Activated CD4-positive, alpha-beta memory T cell treated with anti-CD3 and anti-CD28 coated beads, Interleukin-2, amount 10 ng/mL, durations not matched to agents 7 days and 5 days (primary cell): ENCODE measurements around the gene TSHZ3. TPM values are rescaled to one million over a fixed set of nuclear protein-coding genes. Genes with fewer than 3 reads are reported as not detected.

Experiments
- CTCF ChIA-PET: fragments of 350-600 bp; sonication (Branson Sonifier 250); formaldehyde crosslinking; loops from one replicate; lab custom pipeline; 2021; ENCODE audit warnings: antibody characterized with exemption, inconsistent platforms; lab: Charles Lee
- POLR2A ChIA-PET: fragments of 350-600 bp; sonication (Branson Sonifier 250); formaldehyde crosslinking; loops from one replicate; lab custom pipeline; 2021; ENCODE audit warnings: antibody characterized with exemption; lab: Charles Lee
- DNase-seq: peaks from one replicate; pipeline ENCODE4 v3.0.0-alpha.2; 2020
- H3K27ac Mint-ChIP-seq: one replicate; pipeline ENCODE4 v1.8.0; 2021; ENCODE audit warnings: mild to moderate bottlenecking, mixed read lengths
- H3K27me3 Mint-ChIP-seq: one replicate; pipeline ENCODE4 v1.8.0; 2021; ENCODE audit warnings: mixed read lengths
- H3K36me3 Mint-ChIP-seq: one replicate; pipeline ENCODE4 v1.8.0; 2021; ENCODE audit warnings: low read depth, mixed read lengths
- H3K4me1 Mint-ChIP-seq: one replicate; pipeline ENCODE4 v1.8.0; 2021; ENCODE audit warnings: mixed read lengths
- H3K4me3 Mint-ChIP-seq: one replicate; pipeline ENCODE4 v1.8.0; 2021; ENCODE audit warnings: mild to moderate bottlenecking, mixed read lengths
- H3K9me3 Mint-ChIP-seq: one replicate; pipeline ENCODE4 v1.8.0; 2021; ENCODE audit warnings: mixed read lengths
- total RNA-seq, 2 experiments: library from RNA; stranded (reverse); gene quantifications; one replicate each; pipeline ENCODE4 v1.2.3, GENCODE V29; 2021

The TSHZ3 gene
- total RNA-seq, 2 experiments from 2014 or later, result 3.0 to 4.2 TPM

- CTCF ChIA-PET, result no interaction called here
- POLR2A ChIA-PET, result no interaction called here
- Mint-ChIP-seq H3K9me3 (no peaks in the 10 kb centered on the region), H3K27ac (no peak overlapping the region), H3K27me3 (peaks cover 2% of the 10 kb centered on the region), H3K36me3 (no peaks in the 10 kb centered on the region), H3K4me1 (no peaks in the 10 kb centered on the region), H3K4me3 (no peak overlapping the region)
- no peak for DNase-seq
Measured at GRCh38 chr19:31313291-31314030, 35.8 kb downstream of the TSHZ3 start.

- Mint-ChIP-seq H3K9me3 (no peaks in the 10 kb centered on the region), H3K36me3 (no peaks in the 10 kb centered on the region), H3K27me3 (peaks cover 2% of the 10 kb centered on the region), H3K4me1 (no peaks in the 10 kb centered on the region), H3K27ac (no peak overlapping the region), H3K4me3 (no peak overlapping the region)
- CTCF ChIA-PET, result no interaction called here
- no peak for DNase-seq
- POLR2A ChIA-PET, result no interaction called here
Measured at GRCh38 chr19:31312677-31313244, 36.5 kb downstream of the TSHZ3 start.

DNA sequence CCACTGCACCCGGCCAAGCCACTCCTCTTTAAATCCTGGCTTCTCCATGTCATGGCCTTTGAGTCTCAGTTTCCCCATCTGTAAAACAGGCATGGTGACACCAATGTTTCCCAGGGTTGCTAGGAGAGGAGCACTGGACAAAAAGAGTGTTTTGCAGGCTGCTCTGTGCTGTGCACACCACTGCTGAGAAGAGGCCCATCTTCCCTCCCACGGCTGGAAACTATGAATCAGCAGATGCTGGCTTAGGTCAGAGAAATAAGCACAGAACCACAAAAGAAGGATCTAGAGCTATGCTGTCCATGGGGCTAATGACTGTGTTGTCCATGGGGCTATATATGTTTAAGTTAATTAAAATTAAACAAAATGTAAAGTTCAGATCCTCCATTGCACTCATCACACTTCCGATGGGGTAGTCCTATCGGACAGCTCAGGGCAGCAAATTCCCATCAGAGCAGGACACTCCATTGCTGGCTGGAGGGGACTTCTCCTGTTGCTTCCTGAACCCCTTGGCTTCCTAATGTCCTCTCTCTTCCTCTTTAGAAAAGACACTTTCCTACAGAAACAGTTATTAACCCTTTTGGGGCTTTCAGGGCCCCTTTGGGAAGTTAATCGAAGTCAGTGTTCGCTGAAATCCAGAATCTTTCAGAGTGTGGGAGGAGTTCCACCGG, 37.1 kb downstream of the TSHZ3 start:
- no peak overlapping the region for H3K27ac Mint-ChIP-seq
- peaks cover 2% of the 10 kb centered on the region for H3K27me3 Mint-ChIP-seq
- no peak for DNase-seq
- H3K4me1 Mint-ChIP-seq, result no peaks in the 10 kb centered on the region
- no peak overlapping the region for H3K4me3 Mint-ChIP-seq
- ChIA-PET CTCF (no interaction called here), POLR2A (no interaction called here)
- H3K9me3 Mint-ChIP-seq, result no peaks in the 10 kb centered on the region
- H3K36me3 Mint-ChIP-seq, result no peaks in the 10 kb centered on the region

DNA sequence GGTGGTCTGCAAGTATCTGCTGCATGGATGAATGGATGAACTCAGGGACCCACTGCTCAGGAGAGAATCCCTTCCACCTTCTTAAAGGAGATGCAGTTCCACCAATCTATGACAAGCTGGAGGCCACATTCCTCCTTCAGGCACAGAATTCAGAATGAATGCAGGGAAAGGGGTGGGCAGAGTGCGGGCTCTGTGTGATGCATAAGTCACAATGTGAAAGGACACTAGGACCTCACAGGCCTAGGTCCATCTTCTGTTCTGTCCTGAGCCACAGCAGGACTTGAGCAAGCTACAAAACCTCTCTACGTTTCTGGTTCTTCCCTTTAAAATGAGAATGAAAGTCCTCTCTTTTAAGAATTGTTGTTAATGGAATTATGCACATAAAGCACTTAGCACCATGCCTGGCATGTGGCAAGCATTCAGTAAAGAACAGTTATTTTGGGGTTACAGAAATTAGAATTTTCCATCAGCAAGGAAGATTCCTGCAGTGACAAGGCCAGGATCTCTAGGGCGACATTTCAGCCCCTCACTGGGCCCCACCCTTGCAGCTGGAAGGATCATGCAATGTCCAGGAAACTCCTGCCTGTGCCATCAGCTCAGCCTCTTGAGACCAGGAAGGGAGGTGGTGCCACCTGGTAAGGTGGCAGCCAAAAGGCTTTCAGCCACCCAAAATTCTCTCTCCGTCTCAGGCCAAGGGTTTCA, 38.7 kb downstream of the TSHZ3 start:
- Mint-ChIP-seq H3K27me3 (no peaks in the 10 kb centered on the region), H3K9me3 (no peaks in the 10 kb centered on the region), H3K36me3 (no peaks in the 10 kb centered on the region), H3K27ac (no peak overlapping the region), H3K4me1 (no peaks in the 10 kb centered on the region), H3K4me3 (no peak overlapping the region)
- ChIA-PET POLR2A (no interaction called here), CTCF (no interaction called here)
- no peak for DNase-seq

DNA sequence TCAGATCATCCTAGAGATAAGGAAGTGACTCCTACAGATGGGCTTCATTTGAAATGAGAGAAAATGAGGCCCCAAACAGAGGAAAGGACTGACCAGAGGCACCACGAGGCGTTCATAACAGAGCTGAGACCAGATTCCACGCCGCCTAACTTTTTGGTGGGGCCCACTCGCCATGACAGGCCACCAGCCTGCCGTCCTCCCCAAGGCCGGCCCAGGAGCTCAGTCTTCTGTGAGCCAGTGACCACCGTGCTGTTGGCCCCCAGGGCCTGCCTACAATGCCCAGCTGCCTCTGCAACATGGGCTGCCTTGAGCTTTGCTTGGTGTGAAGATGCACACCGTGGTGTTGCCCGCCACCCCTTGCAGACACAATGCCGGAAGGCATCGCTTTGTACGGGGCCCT, 40.5 kb downstream of the TSHZ3 start:
- ChIA-PET POLR2A (no interaction called here), CTCF (no interaction called here)
- no peak for DNase-seq
- Mint-ChIP-seq H3K27ac (no peak overlapping the region), H3K4me1 (no peaks in the 10 kb centered on the region), H3K4me3 (no peak overlapping the region), H3K9me3 (no peaks in the 10 kb centered on the region), H3K36me3 (no peaks in the 10 kb centered on the region), H3K27me3 (no peaks in the 10 kb centered on the region)

- Mint-ChIP-seq H3K4me3 (no peak overlapping the region), H3K9me3 (no peaks in the 10 kb centered on the region), H3K27me3 (no peaks in the 10 kb centered on the region), H3K27ac (no peak overlapping the region), H3K4me1 (no peaks in the 10 kb centered on the region), H3K36me3 (no peaks in the 10 kb centered on the region)
- POLR2A ChIA-PET, result no interaction called here
- no peak for DNase-seq
- CTCF ChIA-PET, result no interaction called here
Measured at GRCh38 chr19:31307071-31307669, 42.1 kb downstream of the TSHZ3 start.

DNA sequence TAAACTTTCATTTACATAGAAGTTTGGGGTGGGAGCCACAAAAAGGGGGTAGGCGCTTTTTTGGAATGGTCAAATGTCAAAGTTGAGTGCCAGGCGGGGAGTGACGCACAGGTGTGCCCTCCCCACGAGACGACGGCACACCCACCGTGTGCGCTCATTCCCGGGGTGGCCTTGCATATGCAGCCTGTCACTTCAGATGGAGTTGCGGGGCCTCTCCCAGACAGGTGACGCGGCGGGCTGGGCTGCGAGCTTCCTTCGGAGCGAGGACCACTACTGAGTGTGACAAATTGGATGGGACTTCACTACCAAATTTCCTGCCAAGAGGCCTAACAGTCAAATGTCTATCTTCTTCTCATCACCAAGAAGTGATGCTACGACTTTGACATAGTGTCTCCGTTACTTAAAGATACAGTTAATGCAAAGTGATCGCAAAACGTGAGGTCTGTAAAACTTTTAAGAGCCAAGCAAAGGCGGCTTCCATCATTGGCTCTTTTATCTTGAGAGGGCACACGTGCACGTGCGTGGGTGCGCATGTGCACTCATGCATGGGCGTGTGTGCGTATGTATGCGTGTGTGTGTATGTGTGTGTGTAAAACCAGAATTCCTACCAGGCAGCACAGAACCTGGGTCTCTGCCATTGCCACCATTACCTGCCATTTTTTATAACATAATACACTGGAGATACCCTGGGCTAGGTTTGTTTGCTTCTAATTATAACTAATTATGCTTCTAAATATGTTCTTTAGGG, 43.1 kb downstream of the TSHZ3 start:
- POLR2A ChIA-PET, result no interaction called here
- H3K9me3 Mint-ChIP-seq, result no peaks in the 10 kb centered on the region
- CTCF ChIA-PET, result no interaction called here
- H3K27me3 Mint-ChIP-seq, result no peaks in the 10 kb centered on the region
- H3K27ac Mint-ChIP-seq, result no peak overlapping the region
- DNase-seq, result no peak
- no peaks in the 10 kb centered on the region for H3K36me3 Mint-ChIP-seq
- no peak overlapping the region for H3K4me3 Mint-ChIP-seq
- H3K4me1 Mint-ChIP-seq, result no peaks in the 10 kb centered on the region

- H3K9me3 Mint-ChIP-seq, result no peaks in the 10 kb centered on the region
- no peaks in the 10 kb centered on the region for H3K27me3 Mint-ChIP-seq
- no peaks in the 10 kb centered on the region for H3K36me3 Mint-ChIP-seq
- no peak for DNase-seq
- H3K27ac Mint-ChIP-seq, result no peak overlapping the region
- no peaks in the 10 kb centered on the region for H3K4me1 Mint-ChIP-seq
- POLR2A ChIA-PET, result no interaction called here
- CTCF ChIA-PET, result no interaction called here
- H3K4me3 Mint-ChIP-seq, result no peak overlapping the region
Measured at GRCh38 chr19:31304831-31305312, 44.4 kb downstream of the TSHZ3 start.

- CTCF ChIA-PET, result no interaction called here
- Mint-ChIP-seq H3K36me3 (no peaks in the 10 kb centered on the region), H3K27ac (no peak overlapping the region), H3K4me3 (no peak overlapping the region), H3K27me3 (no peaks in the 10 kb centered on the region), H3K4me1 (no peaks in the 10 kb centered on the region), H3K9me3 (no peaks in the 10 kb centered on the region)
- DNase-seq, result no peak
- POLR2A ChIA-PET, result no interaction called here
Measured at GRCh38 chr19:31303262-31303815, 45.9 kb downstream of the TSHZ3 start.

DNA sequence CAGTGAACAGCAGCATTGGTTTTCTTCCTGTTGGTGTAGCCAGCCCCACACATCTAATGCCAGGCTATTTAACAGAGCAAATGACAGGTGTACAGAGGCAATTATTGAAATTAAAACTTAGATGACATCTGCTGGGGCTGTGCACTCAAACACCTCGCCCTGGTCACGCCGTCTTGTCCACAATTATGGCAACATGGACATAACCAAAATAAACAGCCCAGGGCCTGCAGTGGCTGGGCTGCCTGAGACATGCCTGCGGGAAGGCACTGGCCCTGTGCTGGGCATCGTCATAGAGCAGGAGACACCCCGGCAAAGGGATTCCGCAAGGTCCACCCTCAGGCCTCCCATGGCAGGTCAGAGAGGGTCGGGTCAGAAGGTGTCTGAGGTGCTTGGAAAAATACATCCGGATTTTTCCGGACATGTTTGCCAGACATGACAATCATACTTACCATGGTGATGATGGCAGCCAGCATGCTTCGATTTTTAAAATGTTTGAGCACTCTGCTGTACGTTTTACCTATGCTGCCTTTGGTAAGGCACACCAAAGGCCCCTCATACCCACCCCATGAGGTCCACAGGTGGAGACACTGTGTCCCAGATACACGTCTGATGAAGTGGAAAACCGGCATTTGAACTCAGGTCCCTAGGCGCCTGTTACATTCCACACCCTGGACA, 47.8 kb downstream of the TSHZ3 start:
- CTCF ChIA-PET, result no interaction called here
- no peaks in the 10 kb centered on the region for H3K4me1 Mint-ChIP-seq
- POLR2A ChIA-PET, result no interaction called here
- H3K27ac Mint-ChIP-seq, result no peak overlapping the region
- H3K27me3 Mint-ChIP-seq, result no peaks in the 10 kb centered on the region
- no peak for DNase-seq
- H3K36me3 Mint-ChIP-seq, result no peaks in the 10 kb centered on the region
- no peaks in the 10 kb centered on the region for H3K9me3 Mint-ChIP-seq
- H3K4me3 Mint-ChIP-seq, result no peak overlapping the region

GRCh38 chr19:31300422-31300821, 48.8 kb downstream of the TSHZ3 start:
- no peaks in the 10 kb centered on the region for H3K27me3 Mint-ChIP-seq
- H3K36me3 Mint-ChIP-seq, result no peaks in the 10 kb centered on the region
- ChIA-PET CTCF (no interaction called here), POLR2A (no interaction called here)
- no peak overlapping the region for H3K27ac Mint-ChIP-seq
- H3K4me1 Mint-ChIP-seq, result no peaks in the 10 kb centered on the region
- H3K9me3 Mint-ChIP-seq, result no peaks in the 10 kb centered on the region
- DNase-seq, result no peak
- no peak overlapping the region for H3K4me3 Mint-ChIP-seq

DNA sequence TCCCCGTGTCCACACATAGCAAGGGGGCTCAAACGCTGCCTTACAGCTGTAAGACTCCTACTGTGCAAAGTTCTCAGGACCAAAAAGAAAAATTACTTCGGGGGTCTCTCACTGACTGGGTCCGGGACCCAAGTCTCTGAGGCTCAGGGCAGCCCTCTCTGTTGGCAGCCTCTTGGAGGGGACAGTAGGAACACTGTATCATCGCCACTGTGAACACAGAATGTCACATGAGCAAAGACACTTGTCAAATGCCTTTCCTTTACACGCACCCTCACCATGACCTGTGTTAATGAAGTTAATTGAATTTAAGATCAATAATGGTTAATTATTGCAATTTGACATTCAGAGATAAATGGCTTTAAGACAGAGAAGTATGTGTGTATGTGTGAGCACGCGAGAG, 49.6 kb downstream of the TSHZ3 start:
- Mint-ChIP-seq H3K36me3 (no peaks in the 10 kb centered on the region), H3K4me3 (no peak overlapping the region), H3K27ac (no peak overlapping the region), H3K27me3 (no peaks in the 10 kb centered on the region), H3K4me1 (no peaks in the 10 kb centered on the region), H3K9me3 (no peaks in the 10 kb centered on the region)
- no peak for DNase-seq
- ChIA-PET CTCF (no interaction called here), POLR2A (no interaction called here)
